Measurements from ENCODE around the gene GRM1. TPM values are rescaled to one million over a fixed set of nuclear protein-coding genes. Genes with fewer than 3 reads are reported as not detected.

Gene GRM1
- polyA plus RNA-seq, 2 of the 4 experiments (the other 2 are of a cell fraction): 0.04 TPM; not detected in 1

DNA sequence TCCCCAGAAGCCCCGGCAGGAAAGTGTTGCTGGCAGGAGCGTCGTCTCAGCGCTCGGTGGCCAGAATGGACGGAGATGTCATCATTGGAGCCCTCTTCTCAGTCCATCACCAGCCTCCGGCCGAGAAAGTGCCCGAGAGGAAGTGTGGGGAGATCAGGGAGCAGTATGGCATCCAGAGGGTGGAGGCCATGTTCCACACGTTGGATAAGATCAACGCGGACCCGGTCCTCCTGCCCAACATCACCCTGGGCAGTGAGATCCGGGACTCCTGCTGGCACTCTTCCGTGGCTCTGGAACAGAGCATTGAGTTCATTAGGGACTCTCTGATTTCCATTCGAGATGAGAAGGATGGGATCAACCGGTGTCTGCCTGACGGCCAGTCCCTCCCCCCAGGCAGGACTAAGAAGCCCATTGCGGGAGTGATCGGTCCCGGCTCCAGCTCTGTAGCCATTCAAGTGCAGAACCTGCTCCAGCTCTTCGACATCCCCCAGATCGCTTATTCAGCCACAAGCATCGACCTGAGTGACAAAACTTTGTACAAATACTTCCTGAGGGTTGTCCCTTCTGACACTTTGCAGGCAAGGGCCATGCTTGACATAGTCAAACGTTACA lies 817 bp downstream of the GRM1 start:
- FAIRE-seq (no peak), DNase-seq (ENCODE audit: low read depth in 1 of 2, low spot score in 1 of 2) (no peak), ATAC-seq (no peak)
- H3K9me3 ChIP-seq: no peaks in the 10 kb centered on the region
- H3K4me3 ChIP-seq: no peak overlapping the region
- TF ChIP-seq MAZ (IDR thresholded peaks at IDR 0.05; ENCODE audit: borderline replicate concordance, low read depth, low read length): no peak
- no peak for TF ChIP-seq NPAS2 (CRISPR knock-in tag; IDR thresholded peaks at IDR 0.05; ENCODE audit: borderline replicate concordance)
- no peak for TF ChIP-seq ATOH8 (CRISPR knock-in tag; IDR thresholded peaks at IDR 0.05; ENCODE audit: low read depth)
- TF ChIP-seq CEBPB (IDR thresholded peaks at IDR 0.05): no peak
- TF ChIP-seq FOSB (CRISPR knock-in tag; IDR thresholded peaks at IDR 0.05): no peak
- no peak for TF ChIP-seq ZFP36 (IDR thresholded peaks at IDR 0.05; ENCODE audit: borderline replicate concordance, partially characterized antibody)
- TF ChIP-seq, protein P1, sequence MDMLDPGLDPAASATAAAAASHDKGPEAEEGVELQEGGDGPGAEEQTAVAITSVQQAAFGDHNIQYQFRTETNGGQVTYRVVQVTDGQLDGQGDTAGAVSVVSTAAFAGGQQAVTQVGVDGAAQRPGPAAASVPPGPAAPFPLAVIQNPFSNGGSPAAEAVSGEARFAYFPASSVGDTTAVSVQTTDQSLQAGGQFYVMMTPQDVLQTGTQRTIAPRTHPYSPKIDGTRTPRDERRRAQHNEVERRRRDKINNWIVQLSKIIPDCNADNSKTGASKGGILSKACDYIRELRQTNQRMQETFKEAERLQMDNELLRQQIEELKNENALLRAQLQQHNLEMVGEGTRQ (IDR thresholded peaks at IDR 0.05): no peak
- TF ChIP-seq HOXB13 (CRISPR knock-in tag; IDR thresholded peaks at IDR 0.05; ENCODE audit: low read depth): no peak
- no peak for TF ChIP-seq FOSL2 (IDR thresholded peaks at IDR 0.05)
- TF ChIP-seq FOSL2 (CRISPR knock-in tag; IDR thresholded peaks at IDR 0.05): no peak
- no peak for TF ChIP-seq TFCP2L1 (CRISPR knock-in tag; IDR thresholded peaks at IDR 0.05)
- no peak for TF ChIP-seq TP53 (CRISPR knock-in tag; IDR thresholded peaks at IDR 0.05)
- no peak for TF ChIP-seq EHF (CRISPR knock-in tag; IDR thresholded peaks at IDR 0.05)
- TF ChIP-seq MYC (IDR thresholded peaks at IDR 0.05; ENCODE audit: borderline replicate concordance, low read length): no peak
- TF ChIP-seq KDM1A (IDR thresholded peaks at IDR 0.05; ENCODE audit: low read depth): no peak
- TF ChIP-seq ESRRA (IDR thresholded peaks at IDR 0.05; ENCODE audit: borderline replicate concordance, low read length): no peak
- H3K4me1 ChIP-seq: no peaks in the 10 kb centered on the region
- 35% methylated on average over 22 of the region's 25 CpGs for WGBS (ENCODE audit: missing lambda C conversion rate)
- ChIA-PET POLR2A (no interaction called here), CTCF (interaction anchor here (1.7 kb wide), 1 partner anchor 12 kb away, joined by 5 read pairs; no protein-coding TSS in a partner anchor)
- no peak overlapping the region for H3K27ac ChIP-seq
- no peak overlapping the region for H3K4me2 ChIP-seq

DNA sequence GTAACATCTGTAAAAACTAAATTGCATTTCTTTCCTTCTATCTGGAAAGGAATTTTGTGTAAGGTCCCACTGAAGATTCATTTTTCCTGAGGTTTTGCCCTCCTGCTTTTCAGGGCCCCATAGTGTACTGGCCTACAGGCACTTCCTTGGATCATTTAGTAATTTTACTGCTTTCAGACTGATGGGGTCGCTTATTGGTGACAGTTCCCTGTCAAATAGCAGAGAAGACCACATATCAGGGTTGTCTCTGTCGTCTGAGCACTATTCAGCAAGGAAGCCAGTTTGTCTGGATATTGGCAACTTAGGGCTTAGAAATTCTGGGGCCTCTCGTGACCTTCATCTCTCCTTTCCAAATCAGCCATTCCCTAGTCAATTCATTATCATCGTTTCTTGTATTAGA lies 3.5 kb downstream of the GRM1 start:
- POLR2A ChIA-PET: no interaction called here
- DNase-seq (ENCODE audit: low read depth in 1 of 2, low spot score in 1 of 2) (no peak), FAIRE-seq (no peak), ATAC-seq (no peak)
- CTCF ChIA-PET: no interaction called here
- no peak overlapping the region for H3K4me2 ChIP-seq
- TF ChIP-seq MAZ (IDR thresholded peaks at IDR 0.05; ENCODE audit: borderline replicate concordance, low read depth, low read length): no peak
- TF ChIP-seq JUNB (IDR thresholded peaks at IDR 0.05): no peak
- TF ChIP-seq, protein P2, sequence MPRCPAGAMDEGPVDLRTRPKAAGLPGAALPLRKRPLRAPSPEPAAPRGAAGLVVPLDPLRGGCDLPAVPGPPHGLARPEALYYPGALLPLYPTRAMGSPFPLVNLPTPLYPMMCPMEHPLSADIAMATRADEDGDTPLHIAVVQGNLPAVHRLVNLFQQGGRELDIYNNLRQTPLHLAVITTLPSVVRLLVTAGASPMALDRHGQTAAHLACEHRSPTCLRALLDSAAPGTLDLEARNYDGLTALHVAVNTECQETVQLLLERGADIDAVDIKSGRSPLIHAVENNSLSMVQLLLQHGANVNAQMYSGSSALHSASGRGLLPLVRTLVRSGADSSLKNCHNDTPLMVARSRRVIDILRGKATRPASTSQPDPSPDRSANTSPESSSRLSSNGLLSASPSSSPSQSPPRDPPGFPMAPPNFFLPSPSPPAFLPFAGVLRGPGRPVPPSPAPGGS (IDR thresholded peaks at IDR 0.05): no peak
- TF ChIP-seq ZSCAN20 (CRISPR knock-in tag; IDR thresholded peaks at IDR 0.05): no peak
- TF ChIP-seq, protein P3, sequence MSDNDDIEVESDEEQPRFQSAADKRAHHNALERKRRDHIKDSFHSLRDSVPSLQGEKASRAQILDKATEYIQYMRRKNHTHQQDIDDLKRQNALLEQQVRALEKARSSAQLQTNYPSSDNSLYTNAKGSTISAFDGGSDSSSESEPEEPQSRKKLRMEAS (IDR thresholded peaks at IDR 0.05): no peak
- TF ChIP-seq E2F6 (IDR thresholded peaks at IDR 0.05; ENCODE audit: borderline replicate concordance, low read depth): no peak
- no peak for TF ChIP-seq POLR2AphosphoS2 (conservative IDR thresholded peaks at IDR 0.05; ENCODE audit: low read length)
- TF ChIP-seq, protein P1 (IDR thresholded peaks at IDR 0.05): no peak
- TF ChIP-seq EP300 (IDR thresholded peaks at IDR 0.05): no peak
- TF ChIP-seq HOXB5 (CRISPR knock-in tag; IDR thresholded peaks at IDR 0.05): no peak
- no peak for TF ChIP-seq PHF8 (IDR thresholded peaks at IDR 0.05; ENCODE audit: borderline replicate concordance, low read depth)
- H3K4me3 ChIP-seq: no peak overlapping the region
- WGBS (ENCODE audit: missing lambda C conversion rate): 0% methylated on average over 4 of the region's 4 CpGs
- no peaks in the 10 kb centered on the region for H3K9me3 ChIP-seq
- H3K4me1 ChIP-seq: no peaks in the 10 kb centered on the region
- no peak overlapping the region for H3K27ac ChIP-seq

All from A549 (cell line).